GM23248 (cell line): ENCODE measurements around the gene SLC9A9.

Experiments
- EZH2 ChIP-seq: fragments of 200-600 bp; sonication (generic); IDR thresholded peaks from 2 replicates; pipeline ENCODE4 v1.6.1; 2018; ENCODE audit warnings: antibody characterized with exemption, mild to moderate bottlenecking; ENCODE audit not compliant: insufficient read depth, poor library complexity, severe bottlenecking
- EZH2phosphoT487 ChIP-seq: fragments of 200-600 bp; sonication (generic); IDR thresholded peaks from 2 replicates; pipeline ENCODE4 v1.6.1; 2018; ENCODE audit warnings: antibody characterized with exemption, moderate library complexity, mild to moderate bottlenecking, low read depth; ENCODE audit not compliant: insufficient read depth

- TF ChIP-seq EZH2 (no peak), EZH2phosphoT487 (no peak)
Measured at GRCh38 chr3:143808030-143808429, 40.2 kb downstream of the SLC9A9 start.
